ENCODE measurements around the gene ZSCAN12. TPM values are rescaled to one million over a fixed set of nuclear protein-coding genes. Genes with fewer than 3 reads are reported as not detected.
A peak's percentile ranks its signal among the peaks of the same experiment; 100 is the strongest.

The ZSCAN12 gene
- total and polyA plus RNA-seq, 2 of the 13 experiments (the other 11 are each of a cell fraction or from before 2014, with no cell fraction given) = 2.8 to 8.9 TPM

- TF ChIP-seq ZNF687 (CRISPR knock-in tag; IDR thresholded peaks at IDR 0.05) = peak; percentile 94
- peak; percentile 61; the same call in 1 of the 2 replicates for TF ChIP-seq ZNF446 (CRISPR knock-in tag; IDR thresholded peaks at IDR 0.05)
- TF ChIP-seq HOXA5 (CRISPR knock-in tag; IDR thresholded peaks at IDR 0.05) = peak; percentile 72; the same call in 1 of the 2 replicates
- TF ChIP-seq E2F5 (CRISPR knock-in tag; conservative IDR thresholded peaks at IDR 0.05) = 0 out of 2 replicates have a peak, but pooled peaks have one; percentile 12
- TF ChIP-seq ZSCAN20 (CRISPR knock-in tag; IDR thresholded peaks at IDR 0.05; ENCODE audit: borderline replicate concordance) = peak; percentile 94
- peak; percentile 97 for TF ChIP-seq ZNF407 (CRISPR knock-in tag; IDR thresholded peaks at IDR 0.05; ENCODE audit: not compliant biosample characterization)
- no peak for TF ChIP-seq ZNF850 (CRISPR knock-in tag; conservative IDR thresholded peaks at IDR 0.05)
- TF ChIP-seq KLF12 (CRISPR knock-in tag; IDR thresholded peaks at IDR 0.05; ENCODE audit: borderline replicate concordance) = peak; percentile 92
- no peak for TF ChIP-seq TEAD2 (CRISPR knock-in tag; IDR thresholded peaks at IDR 0.05)
- peak; percentile 85; the same call in 1 of the 2 replicates for TF ChIP-seq SNAPC2 (CRISPR knock-in tag; IDR thresholded peaks at IDR 0.05)
- TF ChIP-seq JDP2 (CRISPR knock-in tag; IDR thresholded peaks at IDR 0.05; ENCODE audit: borderline replicate concordance) = no peak
- peak; percentile 99 for TF ChIP-seq KDM2A (CRISPR knock-in tag; IDR thresholded peaks at IDR 0.05; ENCODE audit: borderline replicate concordance, low read depth)
- TF ChIP-seq KLF16 (CRISPR knock-in tag; IDR thresholded peaks at IDR 0.05) = peak in 1 of 2 experiments; percentile 96; a peak in 2 of 4 replicates
- TF ChIP-seq KDM6A (CRISPR knock-in tag; IDR thresholded peaks at IDR 0.05; ENCODE audit: low read depth) = no peak
- 0 out of 2 replicates have a peak, but pooled peaks have one; percentile 41 for TF ChIP-seq ZBTB1 (CRISPR knock-in tag; IDR thresholded peaks at IDR 0.05; ENCODE audit: borderline replicate concordance)
Observed at GRCh38 chr6:28399350-28400121, at the start of gene ZSCAN12 (continued).

Data from HepG2 (cell line).